COLO829 (cell line): Measurements from ENCODE around the gene FBLN1.
"Not testable (repeated sequence)": the region's sequence is repeated elsewhere in the genome, so short reads cannot be mapped to it uniquely, and the experiment has no call there.

Source experiments
- DNase-seq: peaks from one replicate; pipeline ENCODE4 v3.0.0; 2012; ENCODE audit warnings: low spot score

FBLN1 gene

GRCh38 chr22:45502215-45503049, at the start of gene FBLN1:
FBLN1 (plus strand) TSS chr22:45502883; CDS start chr22:45502986, 103 bp downstream.
- DNase-seq = no peak

GRCh38 chr22:45453764-45454163, 48.9 kb upstream of the FBLN1 start:
- DNase-seq = no peak

DNA sequence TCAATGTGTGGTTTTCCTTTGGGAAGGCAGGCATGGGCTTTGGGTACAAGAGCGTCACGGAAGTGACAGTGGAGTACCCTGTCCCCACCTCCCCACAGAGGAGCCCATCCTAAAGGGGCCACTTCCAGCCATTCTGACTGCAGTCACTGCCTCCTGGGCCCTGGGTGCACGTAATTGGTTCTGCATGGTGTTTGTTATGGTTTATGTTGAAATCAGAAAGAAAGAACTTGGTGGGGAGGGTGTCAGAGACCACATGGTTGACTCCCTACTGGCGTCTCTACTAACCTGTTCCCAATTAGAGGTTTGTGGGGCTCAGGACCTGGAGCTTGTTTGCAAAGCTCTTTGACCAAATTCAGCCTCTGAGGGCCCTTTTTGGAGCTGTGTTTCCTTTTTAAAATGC, 48.4 kb upstream of the FBLN1 start:
- no peak for DNase-seq

DNA sequence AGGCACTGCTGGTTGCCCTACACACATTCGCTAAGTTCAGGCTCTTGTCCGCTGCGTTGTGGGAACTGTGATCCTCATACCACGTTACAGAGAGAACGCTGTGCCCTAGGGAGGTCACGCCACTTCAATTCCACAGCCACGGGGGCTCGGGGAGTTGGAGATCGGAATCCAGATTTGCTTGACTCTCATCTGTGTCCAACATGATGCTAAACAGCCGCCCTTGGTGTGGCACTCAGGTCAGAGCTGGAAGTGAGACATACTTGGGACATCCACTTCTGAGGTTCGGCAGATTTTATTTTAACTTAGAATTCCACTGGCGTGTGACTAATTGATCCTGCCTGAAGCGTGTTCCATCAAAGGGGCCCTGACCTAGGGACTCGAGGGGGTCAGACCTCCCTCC, 47.5 kb upstream of the FBLN1 start:
- no peak for DNase-seq

GRCh38 chr22:45455621-45456020, 47.1 kb upstream of the FBLN1 start:
- DNase-seq = no peak

GRCh38 chr22:45456811-45457210, 45.9 kb upstream of the FBLN1 start:
- DNase-seq = no peak

DNA sequence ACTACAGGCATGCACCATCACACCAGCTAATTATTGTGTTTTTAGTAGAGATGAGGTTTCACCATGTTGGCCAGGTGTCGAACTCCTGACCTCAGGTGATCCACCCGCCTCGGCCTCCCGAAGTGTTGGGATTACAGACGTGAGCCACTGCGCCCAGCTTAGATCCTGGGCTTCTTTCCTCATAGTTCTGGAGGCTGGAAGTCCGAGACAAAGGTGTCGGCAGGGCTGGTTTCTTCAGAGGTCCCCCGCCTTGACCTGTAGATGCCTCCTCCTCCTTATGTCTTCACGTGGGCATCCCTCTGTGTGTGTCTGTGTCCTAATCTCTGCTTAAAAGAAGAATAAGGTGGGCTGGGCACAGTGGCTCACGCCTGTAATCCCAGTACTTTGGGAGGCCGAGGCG, 44.2 kb upstream of the FBLN1 start:
- no peak for DNase-seq

DNA sequence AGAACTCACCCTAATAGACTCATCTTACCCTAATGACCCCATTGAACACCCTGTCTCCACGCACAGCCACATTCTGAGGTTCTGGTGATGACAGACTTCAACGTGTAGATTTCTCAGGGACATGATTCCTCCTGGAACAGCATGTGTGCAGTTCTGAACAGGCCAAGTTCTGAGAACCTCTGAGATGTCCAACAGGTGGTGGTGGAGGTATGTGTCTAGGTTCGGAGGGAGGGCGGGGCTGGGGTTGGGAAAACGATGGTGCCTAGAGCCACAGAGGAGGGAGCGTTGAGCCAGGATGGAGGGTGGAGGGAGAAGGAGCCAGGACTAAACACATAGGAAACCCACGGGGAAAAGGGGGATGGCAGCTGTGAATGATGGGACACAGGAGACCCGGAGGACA, 43.4 kb upstream of the FBLN1 start:
- DNase-seq = no peak

DNA sequence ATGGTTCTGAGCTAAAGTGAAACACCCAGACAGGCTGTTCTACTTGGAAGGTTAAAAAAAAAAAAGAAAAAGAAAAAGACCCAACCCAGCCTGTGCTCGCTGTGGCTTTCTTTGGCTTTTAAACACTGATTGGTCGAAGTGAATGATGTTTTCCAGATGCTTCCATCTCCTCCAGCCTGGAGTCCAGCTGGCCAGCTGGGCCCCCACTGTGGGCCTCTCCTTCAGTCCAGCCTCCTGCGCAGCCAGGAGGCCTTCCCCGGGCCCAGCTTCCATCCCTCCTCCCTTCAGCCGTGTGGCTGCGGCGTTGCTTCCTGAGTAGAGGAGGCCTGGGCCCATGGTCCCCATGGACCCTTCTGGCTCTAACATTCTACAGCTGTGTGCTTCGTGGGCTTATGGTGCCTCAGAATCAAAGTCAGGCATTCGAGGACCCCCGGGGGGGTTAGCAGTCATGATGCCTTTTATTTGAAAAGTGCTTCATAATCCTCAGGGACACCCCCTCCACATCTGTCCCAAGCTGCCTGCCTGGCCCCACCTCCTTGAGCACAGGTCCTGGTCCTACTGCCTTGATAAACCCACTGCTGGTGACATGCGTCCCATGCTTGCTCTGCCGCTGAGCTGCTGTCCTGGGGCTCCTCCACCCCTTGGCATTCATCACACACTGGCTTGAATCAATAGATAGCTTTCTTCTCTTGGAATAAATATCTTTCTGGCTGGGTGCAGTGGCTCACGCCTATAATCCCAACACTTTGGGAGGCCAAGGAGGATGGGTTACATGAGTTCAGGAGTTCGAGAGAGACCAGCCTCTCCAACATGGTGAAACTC, 42.2 kb upstream of the FBLN1 start:
- no peak for DNase-seq

DNA sequence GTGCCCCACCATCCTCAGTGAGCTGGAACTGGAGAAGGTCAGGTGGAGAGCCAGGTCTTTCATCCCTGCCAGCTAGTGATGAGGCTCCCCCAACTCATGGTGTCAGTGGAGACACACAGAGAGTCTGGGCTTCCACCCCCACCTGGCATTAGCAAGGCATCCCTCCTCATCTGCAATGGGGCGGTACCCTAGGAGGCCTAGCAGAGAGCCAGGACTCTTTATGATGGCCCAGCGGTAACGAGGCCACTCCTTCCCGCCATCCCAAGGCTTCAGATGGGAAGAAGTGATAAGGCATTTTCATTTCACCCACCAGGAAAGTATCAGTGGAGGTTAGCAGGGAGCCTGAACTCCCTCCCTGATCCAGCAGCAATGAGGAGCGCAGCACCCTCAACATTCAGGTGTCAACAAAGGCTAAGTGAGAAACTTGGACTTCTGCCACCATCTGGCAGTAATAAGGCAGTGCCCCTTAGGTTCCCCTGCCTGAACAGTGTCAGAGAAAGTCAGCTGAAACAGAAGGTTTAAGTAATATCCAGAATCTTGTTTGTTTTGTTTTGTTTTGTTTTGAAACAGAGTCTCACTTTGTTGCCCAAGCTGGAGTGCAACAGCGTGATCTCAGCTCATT, 40.5 kb upstream of the FBLN1 start:
- DNase-seq = no peak

DNA sequence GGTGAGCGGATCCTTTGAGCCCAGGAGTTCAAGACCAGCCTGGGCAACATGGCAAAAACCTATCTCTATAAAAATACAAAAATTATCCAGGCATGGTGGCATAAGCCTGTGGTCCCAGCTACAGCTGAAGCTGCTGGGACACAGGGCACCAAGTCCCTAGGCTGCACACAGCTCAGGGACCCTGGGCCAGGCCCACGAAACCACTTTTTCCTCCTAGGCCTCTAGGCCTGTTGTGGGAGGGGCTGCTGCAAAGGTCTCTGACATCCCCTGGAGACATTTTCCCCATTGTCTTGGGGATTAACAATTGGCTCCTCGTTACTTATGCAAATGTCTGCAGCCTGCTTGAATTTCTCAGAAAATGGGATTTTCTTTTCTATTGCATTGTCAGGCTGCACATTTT, 39.0 kb upstream of the FBLN1 start:
- DNase-seq = not testable (repeated sequence)

- DNase-seq = no peak
These were observed 37.0 kb upstream of the FBLN1 start for GRCh38 chr22:45465633-45466032.

DNA sequence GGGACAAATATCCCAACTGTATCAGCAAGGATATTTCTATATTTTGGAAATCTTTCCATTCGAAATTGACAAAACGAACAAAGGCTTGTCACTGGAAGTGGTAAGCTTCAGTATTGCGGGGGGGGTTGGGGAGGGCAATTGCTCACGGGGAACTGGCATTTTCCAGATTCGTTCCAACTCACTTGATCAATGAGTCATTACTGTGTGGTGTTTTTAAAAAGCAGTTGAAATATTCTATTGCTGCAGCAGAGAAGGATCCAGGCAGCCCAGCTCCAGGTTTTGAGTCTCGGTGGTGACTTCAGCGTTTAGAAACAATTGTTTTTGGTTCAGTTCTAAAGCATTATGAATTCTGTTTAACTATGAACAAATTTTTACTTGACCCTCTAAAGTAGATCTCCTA, 33.8 kb upstream of the FBLN1 start:
- DNase-seq = peak; percentile 40

- DNase-seq = no peak
These were observed 33.2 kb upstream of the FBLN1 start for GRCh38 chr22:45469281-45470073.

GRCh38 chr22:45470871-45471270, 31.8 kb upstream of the FBLN1 start:
- DNase-seq = no peak

DNA sequence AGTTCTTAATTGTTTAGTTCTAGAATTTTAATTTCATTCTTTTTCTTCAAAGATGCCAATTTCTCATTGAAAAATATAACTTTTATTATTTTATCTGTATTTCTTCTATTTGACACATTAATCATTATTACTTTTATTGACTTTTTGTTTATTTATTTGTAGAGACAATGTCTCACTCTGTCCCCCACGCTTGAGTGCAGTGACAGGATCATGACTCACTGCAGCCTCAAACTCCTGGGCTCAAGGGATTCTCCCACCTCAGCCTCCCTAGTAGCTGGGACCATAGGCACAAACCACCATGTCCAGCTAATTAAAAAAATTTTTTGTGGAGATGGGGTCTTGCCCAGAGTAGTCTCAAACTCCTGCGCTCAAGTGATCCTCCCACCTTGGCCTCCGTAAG, 30.3 kb upstream of the FBLN1 start:
- no peak for DNase-seq

GRCh38 chr22:45473626-45474237, 29.0 kb upstream of the FBLN1 start:
- DNase-seq = no peak

DNA sequence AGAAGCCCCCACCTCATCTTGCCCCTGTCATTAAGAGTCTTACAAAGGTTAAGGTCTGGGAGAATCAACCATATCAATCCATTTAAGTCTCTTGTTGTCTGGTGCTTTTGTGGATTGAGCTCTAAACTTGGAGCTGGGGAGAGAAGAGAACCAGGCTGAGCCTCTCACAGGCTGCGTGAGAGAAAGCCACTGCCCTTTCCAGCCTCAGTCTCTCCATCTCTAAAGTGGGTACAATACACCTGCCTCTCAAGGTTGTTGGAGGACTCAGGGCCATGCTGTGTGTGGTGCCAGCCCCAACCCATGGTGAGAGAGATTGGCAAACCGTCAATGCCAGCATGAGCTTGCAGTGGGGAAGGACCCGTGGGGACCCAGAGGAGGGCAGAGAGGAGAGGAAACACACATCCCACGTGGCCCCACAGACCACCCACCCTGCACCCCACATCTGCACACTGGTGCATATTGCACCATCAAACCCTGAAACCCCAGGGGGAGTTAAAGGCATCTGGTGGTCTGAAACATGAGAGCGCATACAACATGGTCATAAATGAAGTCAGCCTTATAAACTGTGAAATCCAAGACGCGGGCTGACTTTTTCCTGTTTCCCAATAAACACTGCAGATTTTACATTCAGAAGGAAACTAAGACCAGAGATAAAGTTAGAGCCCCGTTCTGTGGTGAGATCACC, 27.5 kb upstream of the FBLN1 start:
- no peak for DNase-seq

DNA sequence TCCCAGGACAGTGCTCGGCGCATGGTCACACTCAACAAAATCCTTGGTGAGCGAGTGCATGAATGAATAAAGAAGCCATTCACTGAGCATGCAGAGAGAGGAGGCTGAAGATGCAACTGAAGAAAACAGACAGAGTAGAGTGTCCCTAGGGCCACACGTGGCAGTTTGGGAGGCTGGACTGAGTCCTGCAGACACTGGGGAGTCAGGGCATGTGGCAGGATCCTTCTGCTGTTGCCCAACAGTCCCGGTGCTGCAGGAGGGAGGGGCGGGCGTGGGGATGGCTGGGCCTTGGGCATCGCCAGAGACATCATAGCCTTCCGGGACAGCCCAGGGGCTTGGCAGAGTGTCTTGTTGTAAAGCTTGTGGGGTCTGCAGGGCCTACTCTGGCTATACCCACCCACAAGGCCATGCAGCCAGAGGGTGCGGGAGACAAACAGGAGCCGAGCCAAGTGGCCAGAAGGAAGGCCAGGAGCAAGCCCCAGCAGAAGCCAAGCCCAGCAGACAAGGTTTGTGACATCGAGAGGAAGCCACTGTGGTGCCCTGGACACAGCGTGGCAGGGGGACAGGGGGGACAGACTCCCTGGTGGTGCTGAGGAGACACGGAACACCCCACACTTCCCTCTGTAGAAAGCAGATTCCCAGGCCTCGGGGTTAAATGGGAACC, 26.7 kb upstream of the FBLN1 start:
- DNase-seq = peak; percentile 62

DNA sequence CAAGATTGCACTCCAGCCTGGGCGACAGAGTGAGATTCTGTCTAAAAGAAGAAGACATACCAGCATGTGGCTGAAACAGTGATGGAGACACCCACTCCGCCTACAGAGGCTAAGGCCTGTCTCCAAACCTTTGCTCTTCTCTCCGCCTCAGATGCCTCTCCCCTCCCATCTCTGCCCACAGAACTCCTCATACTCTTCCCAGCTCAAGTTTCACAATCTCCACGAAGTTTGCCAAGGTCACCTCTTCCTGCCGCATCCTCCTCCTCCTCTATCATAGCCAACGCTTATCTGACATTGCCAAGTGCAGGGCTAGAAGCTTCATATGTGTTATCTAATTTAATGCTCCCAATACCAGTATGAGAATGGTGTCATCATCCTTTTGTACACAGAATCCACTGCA, 25.9 kb upstream of the FBLN1 start:
- DNase-seq = no peak
